ENCODE data around the gene RPP25.

DNA sequence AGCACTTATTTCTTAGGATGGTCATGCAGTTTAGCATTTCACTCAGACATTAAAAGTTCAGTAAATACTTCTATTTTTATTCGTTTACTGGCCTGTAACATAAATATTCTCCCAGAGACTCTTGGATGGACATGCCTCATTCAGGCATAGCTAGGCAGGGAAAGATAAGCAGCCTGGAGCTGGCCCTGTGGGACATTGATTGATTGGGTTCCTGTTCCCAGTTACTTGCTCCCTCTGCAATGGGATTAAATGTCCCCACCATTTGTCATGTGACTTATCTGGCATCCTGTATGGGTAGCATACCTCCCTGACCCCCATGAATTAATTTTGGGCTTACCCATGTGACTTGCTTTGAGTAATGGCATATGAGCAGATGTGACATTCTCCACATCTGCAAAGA, 36.0 kb upstream of the RPP25 start:
- no peak for TF ChIP-seq ZNF184 (tag by site-specific recombination; IDR thresholded peaks at IDR 0.05)
- TF ChIP-seq, protein P1, sequence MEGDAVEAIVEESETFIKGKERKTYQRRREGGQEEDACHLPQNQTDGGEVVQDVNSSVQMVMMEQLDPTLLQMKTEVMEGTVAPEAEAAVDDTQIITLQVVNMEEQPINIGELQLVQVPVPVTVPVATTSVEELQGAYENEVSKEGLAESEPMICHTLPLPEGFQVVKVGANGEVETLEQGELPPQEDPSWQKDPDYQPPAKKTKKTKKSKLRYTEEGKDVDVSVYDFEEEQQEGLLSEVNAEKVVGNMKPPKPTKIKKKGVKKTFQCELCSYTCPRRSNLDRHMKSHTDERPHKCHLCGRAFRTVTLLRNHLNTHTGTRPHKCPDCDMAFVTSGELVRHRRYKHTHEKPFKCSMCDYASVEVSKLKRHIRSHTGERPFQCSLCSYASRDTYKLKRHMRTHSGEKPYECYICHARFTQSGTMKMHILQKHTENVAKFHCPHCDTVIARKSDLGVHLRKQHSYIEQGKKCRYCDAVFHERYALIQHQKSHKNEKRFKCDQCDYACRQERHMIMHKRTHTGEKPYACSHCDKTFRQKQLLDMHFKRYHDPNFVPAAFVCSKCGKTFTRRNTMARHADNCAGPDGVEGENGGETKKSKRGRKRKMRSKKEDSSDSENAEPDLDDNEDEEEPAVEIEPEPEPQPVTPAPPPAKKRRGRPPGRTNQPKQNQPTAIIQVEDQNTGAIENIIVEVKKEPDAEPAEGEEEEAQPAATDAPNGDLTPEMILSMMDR (tag by site-specific recombination; IDR thresholded peaks at IDR 0.05): no peak
- TF ChIP-seq HOXA7 (CRISPR knock-in tag; IDR thresholded peaks at IDR 0.05; ENCODE audit: borderline replicate concordance): no peak
- no peak for TF ChIP-seq ZNF791 (tag by site-specific recombination; IDR thresholded peaks at IDR 0.05)
- no peak for TF ChIP-seq ZNF596 (tag by site-specific recombination; IDR thresholded peaks at IDR 0.05)
- TF ChIP-seq ZNF274 (IDR thresholded peaks at IDR 0.05; ENCODE audit: low read length): no peak
- no peak for TF ChIP-seq ZNF274 (tag by site-specific recombination; IDR thresholded peaks at IDR 0.05; ENCODE audit: borderline replicate concordance)
- TF ChIP-seq, protein P2, sequence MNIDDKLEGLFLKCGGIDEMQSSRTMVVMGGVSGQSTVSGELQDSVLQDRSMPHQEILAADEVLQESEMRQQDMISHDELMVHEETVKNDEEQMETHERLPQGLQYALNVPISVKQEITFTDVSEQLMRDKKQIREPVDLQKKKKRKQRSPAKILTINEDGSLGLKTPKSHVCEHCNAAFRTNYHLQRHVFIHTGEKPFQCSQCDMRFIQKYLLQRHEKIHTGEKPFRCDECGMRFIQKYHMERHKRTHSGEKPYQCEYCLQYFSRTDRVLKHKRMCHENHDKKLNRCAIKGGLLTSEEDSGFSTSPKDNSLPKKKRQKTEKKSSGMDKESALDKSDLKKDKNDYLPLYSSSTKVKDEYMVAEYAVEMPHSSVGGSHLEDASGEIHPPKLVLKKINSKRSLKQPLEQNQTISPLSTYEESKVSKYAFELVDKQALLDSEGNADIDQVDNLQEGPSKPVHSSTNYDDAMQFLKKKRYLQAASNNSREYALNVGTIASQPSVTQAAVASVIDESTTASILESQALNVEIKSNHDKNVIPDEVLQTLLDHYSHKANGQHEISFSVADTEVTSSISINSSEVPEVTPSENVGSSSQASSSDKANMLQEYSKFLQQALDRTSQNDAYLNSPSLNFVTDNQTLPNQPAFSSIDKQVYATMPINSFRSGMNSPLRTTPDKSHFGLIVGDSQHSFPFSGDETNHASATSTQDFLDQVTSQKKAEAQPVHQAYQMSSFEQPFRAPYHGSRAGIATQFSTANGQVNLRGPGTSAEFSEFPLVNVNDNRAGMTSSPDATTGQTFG (tag by site-specific recombination; IDR thresholded peaks at IDR 0.05; ENCODE audit: borderline replicate concordance): no peak
- TF ChIP-seq ELK4 (IDR thresholded peaks at IDR 0.05; ENCODE audit: borderline replicate concordance, low read depth, low read length): no peak
- no peak for TF ChIP-seq ZNF138 (tag by site-specific recombination; IDR thresholded peaks at IDR 0.05; ENCODE audit: borderline replicate concordance)
- TF ChIP-seq FEZF1 (tag by site-specific recombination; IDR thresholded peaks at IDR 0.05): no peak

Measured in HEK293 (cell line).